ENCODE data around the gene SNX10.

SNX10 gene

DNA sequence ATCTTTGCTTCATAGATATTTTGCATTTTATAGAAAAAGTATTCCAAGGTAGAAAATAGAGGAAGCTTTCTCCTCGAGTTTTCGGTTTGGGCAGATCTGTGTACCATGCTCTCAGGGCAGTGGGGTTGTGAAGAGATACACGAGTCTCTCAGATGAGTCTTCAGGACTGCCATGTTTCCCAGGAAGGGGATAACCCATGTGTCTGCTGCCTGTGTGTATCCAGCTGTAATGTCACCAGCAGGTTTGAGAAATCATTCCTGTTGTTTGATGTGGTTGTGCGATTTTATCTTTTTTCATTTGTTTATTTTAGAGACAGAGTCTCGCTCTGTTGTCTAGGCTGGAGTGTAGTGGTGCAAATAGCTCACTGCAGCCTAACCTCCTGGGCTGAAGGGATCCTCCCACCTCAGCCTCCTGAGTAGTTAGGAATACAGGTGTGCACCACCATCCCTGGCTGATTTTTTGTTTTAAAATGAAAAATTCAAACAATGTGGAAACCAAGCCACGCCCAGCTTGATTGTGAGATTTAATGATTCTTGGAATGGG lies 48.9 kb downstream of the SNX10 start:
- DNase-seq, result no peak

DNA sequence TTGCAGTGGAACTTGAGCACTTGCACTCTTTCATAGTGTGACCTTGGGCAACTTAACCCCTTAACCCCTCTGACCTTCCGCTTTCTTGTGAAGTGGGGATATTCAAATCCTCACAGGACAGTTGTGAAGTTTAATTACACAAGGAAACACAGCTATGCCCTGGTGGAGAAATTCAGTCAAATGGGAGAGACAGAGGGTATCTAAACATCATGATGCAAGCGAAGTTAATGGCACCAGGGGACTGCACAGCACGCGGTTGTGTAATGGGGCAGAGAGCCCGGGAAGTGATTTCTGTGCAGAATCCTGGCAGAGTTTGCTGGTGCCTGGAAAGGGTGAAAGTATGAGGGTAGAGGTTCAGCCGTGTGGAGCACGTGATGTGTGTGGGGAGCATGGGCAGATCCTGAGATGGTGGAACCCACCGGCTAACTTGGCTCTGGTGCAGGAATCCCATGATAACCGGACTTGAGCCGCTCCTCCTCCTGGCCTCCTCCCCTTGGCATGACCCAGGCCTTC lies 51.7 kb downstream of the SNX10 start:
- DNase-seq, result no peak

DNA sequence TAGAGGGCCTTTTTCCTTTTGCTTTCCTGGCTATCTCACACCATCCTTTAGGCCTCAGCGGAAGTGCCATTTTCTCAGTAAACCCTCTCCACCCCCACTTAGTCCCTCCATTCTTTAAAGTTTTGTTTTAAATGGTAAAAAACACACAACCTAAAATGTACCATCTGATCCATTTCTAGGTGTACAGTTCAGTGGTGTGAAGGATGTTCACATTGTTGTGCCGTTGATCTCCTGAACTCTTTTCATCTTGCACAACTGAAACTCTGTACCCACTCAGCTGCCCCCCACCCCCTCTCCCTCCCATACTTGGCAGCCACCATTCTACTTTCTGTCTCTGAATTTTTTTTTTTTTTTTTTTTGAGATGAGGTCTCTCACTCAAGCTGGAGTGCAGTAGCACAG lies 52.2 kb downstream of the SNX10 start:
- DNase-seq, result no peak

DNA sequence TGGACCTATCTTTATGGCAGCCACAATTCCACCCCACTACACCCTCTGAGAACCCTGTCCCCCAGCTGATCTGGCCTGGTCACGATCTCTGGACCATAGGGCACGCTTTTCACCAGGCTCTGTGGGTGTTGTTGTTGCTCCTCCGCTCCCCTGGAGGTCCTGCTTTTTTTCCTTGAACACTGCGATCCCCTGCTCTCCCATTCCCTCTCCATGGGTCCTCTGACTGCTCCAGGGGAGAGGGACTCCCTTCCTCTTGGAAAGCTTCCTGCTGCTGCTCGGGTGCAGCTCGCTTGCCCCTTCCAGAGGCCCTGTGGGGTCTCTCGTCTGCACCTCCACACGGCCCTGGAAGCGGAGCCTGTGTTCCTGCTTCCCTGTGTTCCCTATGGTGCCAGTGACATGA lies 53.5 kb downstream of the SNX10 start:
- DNase-seq, result no peak

DNA sequence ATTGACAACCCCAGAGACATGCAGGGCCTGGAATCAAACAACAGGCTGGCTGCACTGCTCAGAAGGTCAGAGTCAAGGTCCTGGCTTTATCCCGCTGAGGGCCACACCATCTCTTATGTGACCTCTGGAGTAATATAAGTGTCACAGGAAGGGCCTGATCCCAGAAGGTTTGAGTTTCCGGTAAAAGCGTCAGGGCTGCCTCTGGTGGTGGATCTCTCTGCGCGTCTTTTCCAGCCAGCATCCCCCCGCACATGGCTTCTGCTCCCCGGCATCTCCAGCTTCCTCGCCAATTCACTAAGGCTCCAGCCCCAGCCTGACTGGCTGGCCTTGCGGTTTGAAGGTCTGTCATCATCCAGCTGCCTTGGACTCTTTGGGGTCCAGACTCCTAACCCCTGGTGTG lies 54.2 kb downstream of the SNX10 start:
- no peak for DNase-seq

DNA sequence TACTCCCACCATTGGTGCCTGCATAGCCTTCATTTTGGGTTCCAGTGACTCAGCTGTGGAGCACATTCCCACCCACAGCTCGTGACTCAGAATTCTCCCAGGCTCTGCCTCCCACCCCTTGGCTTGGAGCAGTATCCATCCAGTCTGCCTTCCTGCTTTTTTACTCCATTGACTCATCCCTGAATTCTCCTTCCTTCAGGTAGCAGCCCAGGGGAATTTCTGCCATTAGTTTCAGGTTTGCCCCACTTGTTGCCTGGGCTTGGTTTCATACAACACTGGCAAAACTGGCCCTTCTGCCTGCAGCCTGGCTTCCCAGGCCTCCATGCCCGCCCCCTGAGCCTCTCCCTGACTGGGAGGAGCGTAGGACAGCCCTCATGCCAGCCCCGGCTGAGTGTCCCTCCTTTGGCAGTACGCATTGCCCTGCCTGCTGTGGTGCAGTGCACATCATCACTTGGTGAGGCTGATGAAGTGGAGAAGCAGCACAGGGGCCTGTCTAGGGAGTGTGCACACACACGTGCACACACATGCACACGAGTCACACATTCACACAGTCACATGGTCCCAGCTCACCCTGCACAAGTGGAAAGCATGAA lies 55.0 kb downstream of the SNX10 start:
- no peak for DNase-seq

DNA sequence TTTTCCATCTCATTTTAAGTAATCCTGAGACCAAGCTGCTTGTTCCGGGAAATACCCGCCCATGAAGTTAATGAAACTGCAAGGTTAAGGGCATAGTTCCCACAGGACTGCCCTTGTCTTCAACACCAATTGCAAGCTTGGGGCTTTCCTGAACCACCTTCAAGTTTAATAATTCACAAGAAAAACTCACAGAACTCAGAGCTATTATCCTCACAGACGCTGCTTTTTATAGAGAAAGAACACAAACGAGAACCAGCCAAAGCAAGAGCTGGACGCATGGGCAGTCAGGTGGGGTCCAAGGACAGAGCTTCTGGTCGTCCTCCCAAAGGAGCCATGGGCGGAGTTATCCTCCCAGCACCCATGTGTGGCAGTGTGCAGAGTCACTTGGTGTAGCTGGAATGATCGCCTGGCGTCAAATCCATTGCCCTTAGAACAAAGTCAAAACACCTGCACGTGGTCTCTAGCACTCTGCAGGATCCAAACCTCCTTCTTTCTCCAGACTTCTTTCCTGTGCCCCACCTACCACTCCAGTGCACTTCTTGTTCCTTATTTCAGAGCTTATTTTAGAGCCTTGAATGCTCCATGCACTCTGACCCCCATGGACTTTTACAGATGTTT lies 56.7 kb downstream of the SNX10 start:
- DNase-seq, result no peak

DNA sequence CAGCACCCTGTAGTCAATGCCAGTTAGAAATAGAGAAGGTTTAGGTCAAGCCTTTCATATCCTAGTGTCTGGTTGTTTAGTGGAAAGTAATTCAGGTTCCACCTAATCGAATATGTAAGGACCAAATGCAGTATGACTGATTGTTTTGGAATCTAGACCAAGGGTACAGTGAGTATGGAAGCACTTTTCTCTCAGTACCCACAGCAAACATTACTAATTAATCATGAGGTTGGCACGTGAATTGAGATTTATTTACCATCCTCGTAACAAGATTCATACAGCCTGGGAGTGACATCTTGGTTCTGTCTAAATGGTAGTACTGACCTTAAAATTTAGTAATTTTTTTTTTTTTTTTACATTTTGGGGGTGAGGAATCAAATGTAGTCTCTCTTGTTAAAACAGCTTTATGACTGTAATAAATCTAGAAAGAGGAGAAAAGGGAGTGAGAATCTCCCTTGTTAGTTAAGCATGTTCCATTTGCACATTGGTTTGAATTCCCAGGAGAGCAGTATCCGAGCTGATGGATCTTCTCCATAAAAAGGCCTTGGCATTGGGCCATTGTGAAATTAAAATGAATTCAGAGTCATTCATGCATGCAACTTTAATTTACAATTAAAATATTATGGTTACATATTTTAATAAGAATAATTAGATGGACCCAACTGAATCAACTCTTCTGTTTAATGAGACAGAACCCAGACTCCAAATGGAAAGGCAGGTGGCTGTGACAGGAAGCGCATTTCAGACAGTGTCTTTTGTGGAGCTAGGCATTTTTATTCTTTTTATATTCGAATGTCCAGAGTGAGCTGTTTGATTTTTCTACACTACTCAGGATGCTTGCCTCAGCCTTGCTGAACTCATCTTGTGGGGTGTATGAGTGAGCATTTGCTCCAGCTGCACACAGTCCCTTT lies 57.6 kb downstream of the SNX10 start:
- DNase-seq, result peak; percentile 16

DNA sequence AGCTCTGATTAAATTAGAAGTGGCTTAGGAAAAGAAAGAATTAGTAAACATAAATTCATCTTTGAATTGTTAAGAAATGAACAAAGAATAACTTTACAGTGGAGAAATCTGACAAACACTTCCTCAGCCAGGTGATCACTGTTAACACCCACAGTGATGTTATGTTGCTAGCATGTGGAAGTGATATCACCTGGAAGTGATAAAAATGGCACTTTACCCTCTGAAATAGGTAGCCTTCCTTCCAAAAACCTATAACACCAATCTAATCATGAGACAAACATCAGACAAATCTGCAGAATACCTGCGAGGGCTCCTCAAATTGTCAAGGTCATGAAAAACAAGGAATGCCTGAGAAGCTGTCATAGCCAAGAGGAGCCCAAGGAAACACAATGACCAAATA lies 59.5 kb downstream of the SNX10 start:
- no peak for DNase-seq

DNA sequence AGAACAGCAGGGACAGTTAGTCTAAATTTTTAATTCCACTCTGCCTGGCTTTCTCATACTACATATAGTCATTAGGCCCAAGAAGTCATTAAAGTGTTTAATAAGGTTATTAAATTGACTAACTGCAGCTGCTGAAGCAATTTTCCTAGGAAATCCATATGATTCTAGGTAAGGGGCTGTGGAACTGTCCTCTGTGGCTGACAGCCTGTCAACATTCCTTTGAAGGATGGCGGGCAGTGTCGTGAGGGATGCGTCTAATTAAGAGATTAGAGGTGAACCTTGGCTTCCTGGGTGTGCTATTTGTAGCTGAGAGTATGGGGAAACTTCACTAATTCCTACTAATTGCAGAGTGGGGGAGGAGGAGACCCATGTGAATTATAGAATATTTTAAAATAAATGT lies 64.6 kb downstream of the SNX10 start:
- no peak for DNase-seq

DNA sequence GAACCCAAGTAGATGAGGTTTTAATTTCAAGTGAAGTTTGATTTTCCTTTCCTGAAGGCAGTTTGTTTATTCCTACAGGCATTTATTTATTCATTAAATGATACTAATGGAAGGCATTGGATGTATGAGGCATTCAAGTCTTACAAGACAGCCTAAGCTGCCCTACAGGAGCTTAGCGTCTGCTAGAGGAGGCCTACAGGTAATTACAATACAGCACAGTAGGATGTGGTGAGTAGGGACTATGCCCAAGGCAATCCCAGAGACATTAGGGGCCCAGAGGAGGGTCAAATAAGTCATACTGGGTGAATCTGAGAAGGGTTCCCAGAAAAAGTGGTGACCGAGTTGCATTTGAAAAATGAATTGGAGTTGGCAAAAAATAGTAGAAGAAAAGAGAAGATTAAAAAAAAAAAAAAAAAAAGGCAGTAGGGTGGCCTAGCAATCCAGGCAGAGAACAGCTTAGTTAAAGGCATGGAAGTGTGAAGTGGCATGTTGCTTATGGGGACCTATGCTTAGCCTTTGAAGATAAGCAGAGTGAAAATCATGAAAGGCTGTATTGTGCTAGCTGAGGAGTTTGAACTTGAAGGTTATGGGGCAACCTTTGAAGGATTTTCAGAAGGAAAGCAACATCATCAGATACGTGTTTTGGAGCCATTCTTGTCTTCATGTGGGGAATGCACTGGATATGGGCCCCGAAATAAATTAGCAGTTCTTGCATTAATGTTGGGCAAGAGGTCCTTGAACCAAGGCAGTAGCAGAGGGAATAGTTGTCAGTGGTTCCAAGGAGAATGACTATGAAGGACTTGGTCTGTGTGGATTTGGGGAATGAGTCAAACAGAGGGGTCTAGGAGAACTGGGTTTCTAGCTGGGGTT lies 65.5 kb downstream of the SNX10 start:
- DNase-seq, result no peak

DNA sequence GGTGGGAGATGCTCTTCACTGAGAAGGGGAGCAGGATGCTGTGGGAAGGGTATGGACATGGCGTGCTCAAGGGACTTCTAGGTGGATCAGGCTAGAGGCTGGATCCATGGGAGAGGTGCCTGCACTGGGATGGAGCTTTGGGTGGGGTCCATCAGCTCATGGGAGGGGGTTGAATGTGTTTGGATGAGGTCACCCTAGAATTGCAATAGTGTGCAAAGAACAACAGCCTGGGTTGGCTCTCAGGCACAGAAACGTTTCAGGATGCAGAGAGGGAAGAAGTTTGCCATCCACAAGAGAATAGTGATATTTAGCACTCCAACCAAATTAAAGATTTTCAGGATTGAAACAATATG lies 66.1 kb downstream of the SNX10 start:
- no peak for DNase-seq

DNA sequence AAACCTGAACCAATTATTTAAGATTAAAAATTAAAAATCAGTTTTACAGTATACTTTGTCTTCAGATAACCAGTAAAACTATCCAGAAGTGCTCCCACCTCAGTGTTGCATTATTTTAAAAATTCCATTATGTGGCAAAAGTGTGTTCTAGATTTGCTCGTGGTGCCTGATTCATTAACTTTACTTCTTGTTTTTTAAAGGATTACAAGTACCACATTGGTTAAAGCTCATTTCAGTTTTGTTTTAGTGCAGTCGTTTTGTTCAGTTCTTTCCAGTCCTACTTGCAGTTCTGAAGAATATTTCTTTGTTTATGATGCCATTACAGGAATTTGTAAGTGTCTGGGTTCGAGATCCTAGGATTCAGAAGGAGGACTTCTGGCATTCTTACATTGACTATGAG lies 69.0 kb downstream of the SNX10 start:
- no peak for DNase-seq

DNA sequence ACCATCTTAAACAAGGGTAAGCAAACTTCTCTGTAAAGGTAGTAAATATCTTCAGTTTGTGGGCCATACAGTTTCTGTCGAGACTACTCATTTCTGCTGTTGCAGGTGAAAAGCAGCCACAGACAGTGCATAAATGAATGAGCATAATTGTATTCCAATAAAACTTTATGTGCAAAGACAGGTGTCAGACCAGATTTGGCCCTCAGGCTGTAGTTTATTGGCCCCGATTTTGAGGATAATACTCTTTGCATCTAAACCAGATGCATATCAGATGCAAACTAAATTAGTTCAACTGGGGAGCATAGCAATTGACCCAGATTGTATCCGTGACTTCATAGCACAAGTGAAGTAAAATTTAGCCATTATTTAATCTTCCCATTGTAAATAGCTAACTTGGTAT lies 70.0 kb downstream of the SNX10 start:
- no peak for DNase-seq

DNA sequence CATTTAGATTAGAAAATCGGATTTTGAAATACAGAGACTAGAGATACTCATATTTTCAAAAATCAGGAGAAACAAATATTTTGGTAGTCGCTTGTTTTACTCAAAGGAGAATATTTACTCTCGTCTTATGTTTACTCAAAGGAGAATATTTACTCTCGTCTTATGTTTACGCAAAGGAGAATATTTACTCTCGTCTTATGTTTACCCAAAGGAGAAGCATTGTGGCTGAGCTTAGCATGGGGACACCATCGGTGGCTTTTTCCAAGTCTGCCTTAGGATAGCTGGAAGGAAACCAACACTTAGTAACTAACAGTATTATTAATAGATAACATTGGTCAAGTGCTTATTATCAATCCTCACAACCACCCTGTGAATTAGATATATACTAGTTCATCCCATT lies 71.8 kb downstream of the SNX10 start:
- no peak for DNase-seq

DNA sequence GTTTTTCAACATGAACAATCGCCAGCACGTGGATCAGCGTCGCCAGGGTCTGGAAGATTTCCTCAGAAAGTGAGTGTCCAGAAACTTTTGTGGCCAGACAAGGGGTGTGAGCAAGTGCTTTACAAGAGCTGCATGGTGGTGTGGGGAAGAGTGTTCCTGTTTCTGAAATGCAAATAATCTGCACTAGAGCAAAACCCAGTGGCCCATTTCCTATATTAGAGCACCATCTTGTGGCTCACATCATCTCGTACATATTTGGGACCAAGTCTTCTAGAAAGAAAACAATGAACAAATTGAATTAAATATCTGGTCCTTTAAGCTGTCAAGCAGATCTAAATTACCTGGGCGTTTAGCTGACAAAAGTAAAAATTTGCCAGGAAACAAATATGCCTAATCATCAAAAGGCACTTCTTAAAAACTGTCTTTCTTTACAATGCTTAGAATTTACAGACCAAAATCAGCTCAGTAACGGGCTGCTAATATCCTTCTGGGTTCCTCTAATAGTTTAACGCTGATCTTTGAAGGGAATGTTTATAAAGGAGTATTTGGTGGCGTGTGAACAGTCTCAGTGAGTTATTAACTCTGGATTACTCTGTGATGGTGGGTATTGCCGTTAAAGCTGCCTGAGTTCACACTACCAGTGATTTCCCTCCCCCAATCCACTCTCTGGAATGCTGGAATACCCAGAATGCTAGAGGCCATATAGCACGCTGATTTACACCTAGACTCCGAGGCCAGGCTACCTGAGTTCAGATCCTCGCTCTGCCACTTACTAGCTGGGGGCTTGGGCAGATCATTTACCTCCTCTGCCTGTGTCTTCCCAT lies 73.6 kb downstream of the SNX10 start:
- peak; percentile 68 for DNase-seq

DNA sequence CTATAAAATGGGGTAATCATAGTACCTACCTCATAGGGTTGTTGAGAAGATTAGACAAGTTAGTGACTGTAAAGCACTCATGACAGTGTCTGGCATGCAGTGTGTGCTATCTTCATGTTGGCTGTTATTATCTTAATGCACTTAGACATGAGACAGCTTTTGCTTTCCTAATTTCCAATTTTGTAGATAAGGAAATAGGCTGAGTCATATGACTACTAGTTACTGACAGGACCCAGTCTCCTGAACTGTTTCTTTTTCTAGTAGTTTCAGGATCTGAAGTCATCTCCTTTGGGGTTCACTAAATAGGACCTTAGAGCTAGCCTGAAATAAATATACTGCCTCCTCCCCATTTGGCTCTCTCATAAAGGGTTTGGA lies 74.2 kb downstream of the SNX10 start:
- no peak for DNase-seq

DNA sequence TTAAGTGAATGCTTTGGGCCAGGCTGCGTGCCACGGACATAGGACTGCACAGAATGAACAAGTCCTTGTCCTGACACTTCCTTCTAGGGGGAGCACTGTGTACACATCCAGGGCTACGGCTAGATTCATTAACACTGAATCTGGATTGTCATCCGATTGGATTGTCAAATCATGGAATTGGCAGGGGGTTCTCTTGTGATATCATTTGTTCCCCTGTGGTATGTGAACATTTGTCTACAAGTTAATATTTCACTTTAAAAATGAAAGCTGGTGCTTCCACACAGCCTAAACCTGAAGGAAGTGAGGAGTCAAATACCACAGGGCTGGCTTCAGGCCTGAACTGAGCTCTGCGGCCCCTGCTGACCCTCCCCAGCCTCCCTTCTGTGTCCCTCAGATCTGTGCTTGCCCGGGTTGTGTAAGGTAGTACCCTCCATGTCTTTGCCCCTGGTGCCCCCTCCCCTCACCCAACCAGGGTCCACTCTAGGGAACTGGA lies 75.6 kb downstream of the SNX10 start:
- no peak for DNase-seq

DNA sequence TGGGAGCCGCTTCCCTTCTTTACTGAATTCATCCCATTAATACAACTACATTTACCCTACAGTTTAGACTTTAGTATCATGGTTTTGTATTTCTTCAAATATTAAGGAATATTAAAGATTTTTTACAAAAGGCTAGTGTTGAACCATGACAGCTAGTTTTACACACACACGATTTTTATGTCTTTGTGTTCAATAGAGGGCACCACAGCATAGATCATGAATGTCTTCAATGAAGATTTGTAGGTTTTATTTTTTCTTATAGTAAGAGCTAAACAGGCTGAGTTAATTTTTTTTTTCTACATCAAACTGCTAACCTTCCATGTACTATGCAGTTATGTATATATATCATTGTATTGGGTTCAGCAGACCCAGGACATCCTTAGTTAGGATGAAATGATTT lies 76.9 kb downstream of the SNX10 start:
- DNase-seq, result no peak

DNA sequence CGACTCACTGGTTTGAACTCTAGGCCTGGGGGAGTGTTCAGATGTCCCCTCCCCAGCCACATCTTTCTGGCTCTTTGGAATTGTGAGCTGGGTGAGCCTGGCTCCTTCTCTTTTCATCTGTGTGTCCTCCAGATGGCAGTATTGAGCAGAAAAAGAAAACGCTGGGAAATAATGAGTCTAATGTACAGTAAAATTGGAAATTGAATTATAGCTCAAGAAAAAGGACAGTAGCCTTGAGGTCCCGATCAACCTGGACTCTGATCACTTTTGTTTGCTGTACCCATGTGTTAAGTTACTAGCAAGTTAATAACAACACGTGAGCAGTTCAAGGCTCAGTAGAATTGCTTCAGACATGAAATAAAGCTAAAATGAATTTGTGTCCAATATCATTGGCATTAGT lies 77.9 kb downstream of the SNX10 start:
- peak; percentile 58 for DNase-seq

DNA sequence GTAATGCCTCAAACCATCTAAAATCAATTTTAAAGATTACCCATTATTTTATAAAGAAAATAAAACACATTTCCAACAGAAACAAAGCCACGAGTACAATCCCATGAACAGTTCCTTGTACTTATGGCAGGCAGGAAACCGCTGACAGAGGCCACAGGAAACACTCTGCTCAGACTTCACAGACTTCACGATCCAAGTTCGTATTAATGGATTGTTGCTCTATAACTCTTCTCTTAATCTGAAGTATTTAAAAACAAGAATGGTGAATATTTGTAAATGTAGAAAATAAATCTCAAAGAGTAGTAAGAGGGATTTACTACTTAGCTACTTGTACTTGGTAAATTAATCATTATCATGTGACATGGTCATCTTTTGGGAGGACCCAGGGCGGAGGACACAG lies 78.3 kb downstream of the SNX10 start:
- DNase-seq, result no peak

DNA sequence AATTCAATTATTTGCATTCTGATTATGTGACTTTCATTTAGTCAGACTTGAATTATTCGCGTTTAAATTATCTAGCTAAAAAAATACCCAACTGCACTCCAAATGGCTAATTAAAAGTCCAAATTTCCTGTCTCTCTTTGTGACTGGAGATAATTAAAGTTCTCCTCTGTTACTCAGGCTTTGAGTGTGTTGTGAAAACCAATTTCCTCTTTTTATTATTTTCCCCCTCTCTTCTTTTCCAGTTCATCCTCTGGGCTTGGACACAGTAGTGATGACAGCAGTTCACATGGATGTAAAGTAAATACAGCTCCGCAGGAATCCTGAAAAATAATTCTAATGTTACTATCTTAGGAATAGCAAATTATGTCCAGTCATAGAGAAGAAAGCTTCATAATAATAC lies 80.6 kb downstream of the SNX10 start:
- peak; percentile 74 for DNase-seq
